Left ventricle myocardium inferior (tissue), 1 donor: ENCODE results near the gene ITPR1. TPM values are rescaled to one million over a fixed set of nuclear protein-coding genes. Genes with fewer than 3 reads are reported as not detected.
A peak's percentile ranks its signal among the peaks of the same experiment; 100 is the strongest.

Experiments
- DNase-seq: peaks from one replicate; pipeline ENCODE4 v3.0.0-alpha.2; 2020
- H3K27ac ChIP-seq: fragments of 200-600 bp; replicated peaks from 2 replicates; pipeline ENCODE4 v1.8.0; 2021
- H3K27me3 ChIP-seq: fragments of 200-600 bp; 2 replicates; pipeline ENCODE4 v1.8.0; 2021; ENCODE audit warnings: low read depth
- H3K36me3 ChIP-seq: fragments of 200-600 bp; 2 replicates; pipeline ENCODE4 v1.8.0; 2021
- H3K4me1 ChIP-seq: fragments of 200-600 bp; 2 replicates; pipeline ENCODE4 v1.8.0; 2021
- H3K4me3 ChIP-seq: fragments of 200-600 bp; 2 replicates; pipeline ENCODE4 v1.8.0; 2021; ENCODE audit warnings: mild to moderate bottlenecking, moderate library complexity
- H3K9me3 ChIP-seq: fragments of 200-600 bp; replicated peaks from 2 replicates; pipeline ENCODE4 v1.8.0; 2021
- CTCF ChIP-seq: fragments of 200-600 bp; IDR thresholded peaks from 2 replicates; pipeline ENCODE4 v1.8.0; 2021; ENCODE audit warnings: antibody characterized with exemption, mild to moderate bottlenecking, borderline replicate concordance
- intact Hi-C: fragments of 100-400 bp; cut with micrococcal nuclease; formaldehyde crosslinking; loops from one replicate; pipeline ENCODE4 v1.11.0; 2022
- total RNA-seq: library from RNA; stranded (reverse); fragmentation: NEBNext Ultra II Directional; extraction: Animal tissue kit (Norgen Biotek cat#: 25700); gene quantifications from one replicate; pipeline ENCODE4 v1.2.1, GENCODE V29; 2021
- donor health status: DM: no; HTN: yes; CAD: no; lungs with severe emphysema.

The ITPR1 gene
- total RNA-seq, 1 donor from 2014 or later, result 29.0 TPM

GRCh38 chr3:4741106-4741403 is 247.9 kb downstream of the ITPR1 start:
- intact Hi-C loops, result no loop called here
- Histone ChIP-seq H3K9me3 (no peaks in the 10 kb centered on the region), H3K4me1 (peaks cover 81% of the 10 kb centered on the region), H3K36me3 (no peaks in the 10 kb centered on the region), H3K4me3 (peak overlapping the region; percentile 13), H3K27me3 (no peaks in the 10 kb centered on the region), H3K27ac (peak overlapping the region; percentile 88)
- TF ChIP-seq CTCF, result no peak
- no peak for DNase-seq

DNA sequence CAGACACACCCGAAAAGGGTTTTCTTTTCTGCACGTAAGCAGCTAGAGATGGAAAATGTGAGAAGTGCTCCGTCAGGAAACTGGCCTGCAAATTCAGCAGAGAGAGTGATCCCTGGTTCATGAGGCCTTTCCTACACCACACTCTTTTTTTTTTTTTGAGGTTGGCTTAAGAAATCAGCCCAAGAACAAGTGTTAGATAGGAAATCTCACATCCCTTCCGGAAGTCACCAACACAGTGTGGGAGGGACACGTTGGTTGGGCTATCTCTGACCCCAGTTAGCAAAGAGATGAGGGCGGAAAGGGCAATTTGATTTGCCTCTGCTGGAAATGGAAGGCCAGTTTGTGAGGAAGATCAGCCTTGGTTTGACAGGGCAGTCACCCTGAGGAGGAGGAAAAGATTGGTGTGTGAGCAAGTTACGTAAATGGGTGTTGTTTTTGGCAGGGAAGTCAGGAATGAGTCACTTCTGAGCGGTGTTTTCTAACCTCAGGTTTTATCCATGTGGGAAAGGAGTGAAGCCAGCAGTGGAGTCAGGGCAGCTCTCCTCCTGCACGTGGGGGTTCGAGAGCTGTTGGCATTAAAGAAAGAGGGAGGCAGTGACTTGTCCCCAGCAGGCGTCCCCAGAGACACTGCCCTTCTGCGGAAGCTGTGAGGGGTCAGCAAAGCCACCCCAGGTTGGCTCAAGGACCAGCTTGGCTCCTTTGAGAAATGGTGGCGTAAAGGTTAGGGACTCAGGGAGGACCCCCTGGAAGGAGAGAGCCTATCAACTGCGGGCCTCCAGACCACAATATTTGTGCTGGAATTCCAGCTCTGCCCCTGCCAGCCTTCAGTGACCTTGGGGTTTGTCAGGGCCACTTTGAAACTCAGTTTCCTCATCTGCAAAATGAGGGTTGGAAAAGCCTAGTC is 248.5 kb downstream of the ITPR1 start:
- Histone ChIP-seq H3K4me3 (peak overlapping the region; percentile 13), H3K27ac (peak overlapping the region; percentile 88), H3K36me3 (no peaks in the 10 kb centered on the region), H3K9me3 (no peaks in the 10 kb centered on the region), H3K27me3 (no peaks in the 10 kb centered on the region), H3K4me1 (peaks cover 81% of the 10 kb centered on the region)
- no peak for DNase-seq
- intact Hi-C loops, result no loop called here
- TF ChIP-seq CTCF, result no peak

GRCh38 chr3:4742359-4742758 is 249.2 kb downstream of the ITPR1 start:
- intact Hi-C loops, result no loop called here
- peak overlapping the region; percentile 88 for H3K27ac ChIP-seq
- no peaks in the 10 kb centered on the region for H3K36me3 ChIP-seq
- no peak for TF ChIP-seq CTCF
- H3K9me3 ChIP-seq, result no peaks in the 10 kb centered on the region
- no peak overlapping the region for H3K4me3 ChIP-seq
- H3K27me3 ChIP-seq, result no peaks in the 10 kb centered on the region
- peaks cover 80% of the 10 kb centered on the region for H3K4me1 ChIP-seq
- no peak for DNase-seq

GRCh38 chr3:4743371-4743770 is 250.2 kb downstream of the ITPR1 start:
- Histone ChIP-seq H3K27me3 (no peaks in the 10 kb centered on the region), H3K4me3 (no peak overlapping the region), H3K9me3 (no peaks in the 10 kb centered on the region), H3K27ac (peak overlapping the region; percentile 88), H3K4me1 (peaks cover 78% of the 10 kb centered on the region), H3K36me3 (no peaks in the 10 kb centered on the region)
- DNase-seq, result no peak
- no peak for TF ChIP-seq CTCF
- intact Hi-C loops, result no loop called here

DNA sequence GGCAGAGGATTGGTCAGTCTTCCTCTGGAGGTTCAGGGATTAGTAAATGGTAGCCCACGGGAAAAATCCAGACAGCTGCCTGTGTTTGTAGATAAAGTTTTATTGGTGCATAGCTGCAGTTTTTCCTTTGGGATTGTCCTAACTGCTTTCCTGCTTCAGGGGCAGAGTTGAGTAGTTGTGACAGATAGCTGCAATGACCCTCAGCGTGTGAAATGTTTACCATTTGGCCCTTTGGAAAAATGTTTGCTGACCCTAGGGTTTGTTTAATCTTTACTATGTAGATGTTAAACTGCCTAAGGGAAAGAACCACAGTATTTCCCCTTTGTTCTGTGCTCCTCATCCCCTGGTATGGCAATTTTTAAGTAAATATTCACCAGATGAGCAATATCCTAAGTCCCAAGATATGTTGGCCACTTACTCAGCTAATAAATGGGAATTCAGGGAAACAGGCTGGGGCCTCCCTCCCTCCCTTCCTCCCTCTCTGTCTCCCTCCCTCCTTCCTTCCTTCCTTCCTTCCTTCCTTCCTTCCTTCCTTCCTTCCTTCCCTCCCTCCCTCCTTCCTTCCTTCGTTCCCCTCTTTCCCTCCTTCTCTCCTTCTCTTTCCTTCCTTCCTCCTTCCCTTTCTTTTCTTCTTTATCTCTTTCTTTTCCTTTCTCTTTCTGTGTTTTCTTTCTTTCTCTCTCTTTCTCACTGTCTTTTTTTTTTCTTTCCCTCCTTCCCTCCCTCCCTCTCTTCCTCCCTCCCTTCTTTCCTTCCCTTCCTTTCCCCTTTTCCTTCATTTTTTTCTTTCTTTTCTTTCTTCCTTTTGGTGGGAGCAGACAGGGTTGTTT is 251.5 kb downstream of the ITPR1 start:
- no peaks in the 10 kb centered on the region for H3K36me3 ChIP-seq
- TF ChIP-seq CTCF, result no peak
- H3K4me1 ChIP-seq, result peaks cover 78% of the 10 kb centered on the region
- no peaks in the 10 kb centered on the region for H3K27me3 ChIP-seq
- no peak for DNase-seq
- H3K4me3 ChIP-seq, result no peak overlapping the region
- H3K27ac ChIP-seq, result peak overlapping the region; percentile 88
- H3K9me3 ChIP-seq, result no peaks in the 10 kb centered on the region
- intact Hi-C loops, result no loop called here
